ENCODE measurements around the gene TTC7B.

Gene TTC7B

DNA sequence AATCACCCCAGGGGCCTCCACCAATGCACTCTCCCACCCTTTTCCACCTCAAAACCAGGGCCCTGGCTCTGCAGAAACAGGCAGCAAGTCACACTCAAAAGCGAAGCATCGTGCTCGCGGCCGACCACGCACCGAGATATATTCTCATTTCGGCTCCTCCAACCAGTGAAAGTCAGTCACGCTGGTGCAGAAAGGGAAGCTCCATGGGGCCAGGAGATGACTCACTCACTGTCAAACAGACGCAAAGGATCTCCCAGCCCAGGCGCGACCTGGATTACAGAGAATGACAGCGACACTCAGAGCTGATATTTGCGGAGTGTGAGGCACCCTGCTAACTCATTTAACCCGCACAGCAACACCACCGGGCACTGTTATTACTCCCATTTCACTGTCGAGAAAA lies 245.8 kb downstream of the TTC7B start:
- no peak for DNase-seq

GRCh38 chr14:90569606-90570387 lies 246.4 kb downstream of the TTC7B start:
- DNase-seq: no peak

DNA sequence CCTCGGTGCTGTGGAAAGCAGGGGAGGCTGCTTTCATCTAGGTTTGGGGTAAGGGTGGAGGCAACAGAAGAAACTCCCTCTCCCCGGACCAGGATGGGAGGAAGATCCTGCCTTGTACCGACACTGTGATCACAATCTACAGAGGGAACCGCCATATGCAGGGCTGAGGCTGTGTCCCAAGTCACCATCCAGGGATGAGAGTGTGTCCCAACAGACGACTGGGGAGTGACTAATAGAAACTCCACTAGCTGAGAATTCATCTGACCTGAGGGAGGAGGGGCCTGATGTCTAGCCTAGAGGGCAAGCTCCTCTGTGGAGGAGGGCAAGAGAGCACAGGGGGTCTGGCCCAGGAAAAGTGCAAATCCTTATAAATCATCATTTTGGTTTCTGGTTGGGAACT lies 247.0 kb downstream of the TTC7B start:
- no peak for DNase-seq

DNA sequence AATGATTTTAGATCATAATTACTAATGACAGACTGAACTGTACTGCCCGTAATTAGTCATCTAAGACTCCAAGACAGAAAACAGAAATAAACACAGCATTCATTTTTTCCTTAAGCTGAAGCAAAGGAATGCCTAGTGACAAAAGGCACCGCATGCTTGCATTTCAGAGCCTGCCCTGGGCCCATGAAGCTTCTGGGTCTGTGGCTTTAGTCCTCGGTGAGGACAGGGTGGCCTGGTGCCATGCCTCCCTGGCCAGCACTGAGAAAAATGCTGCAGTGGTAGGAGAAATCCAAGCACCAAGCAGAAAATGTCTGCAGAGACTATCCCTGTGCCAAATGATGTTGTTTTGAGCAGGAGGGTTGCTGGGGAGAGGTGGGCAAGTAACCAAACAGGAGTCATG lies 247.8 kb downstream of the TTC7B start:
- DNase-seq: no peak

DNA sequence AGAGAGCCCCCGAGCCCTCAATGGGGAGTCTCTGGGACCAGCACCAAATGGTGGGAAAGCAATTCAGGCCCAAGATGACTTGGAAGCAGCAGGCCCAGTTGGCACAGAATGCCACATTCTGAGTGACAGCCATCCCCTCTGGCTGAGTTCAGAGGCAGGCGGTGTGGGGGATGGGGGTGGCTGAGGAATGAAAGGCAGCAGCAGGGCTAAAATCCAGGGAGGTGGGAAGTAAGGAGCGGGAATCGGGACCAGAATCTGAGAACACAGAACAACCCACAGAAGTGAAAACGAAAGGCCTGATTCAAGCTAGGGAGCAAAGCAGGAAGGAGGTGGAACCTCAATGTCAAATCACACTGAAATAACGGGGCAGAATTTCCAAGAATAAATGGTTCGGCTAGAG lies 248.2 kb downstream of the TTC7B start:
- DNase-seq: no peak

- DNase-seq: no peak
Measured at GRCh38 chr14:90567191-90567590, 249.0 kb downstream of the TTC7B start.

- no peak for DNase-seq
Measured at GRCh38 chr14:90566481-90566880, 249.7 kb downstream of the TTC7B start.

- no peak for DNase-seq
Measured at GRCh38 chr14:90564496-90564895, 251.7 kb downstream of the TTC7B start.

GRCh38 chr14:90562652-90563051 lies 253.6 kb downstream of the TTC7B start:
- DNase-seq: no peak

- no peak for DNase-seq
Measured at GRCh38 chr14:90561920-90562319, 254.3 kb downstream of the TTC7B start.

DNA sequence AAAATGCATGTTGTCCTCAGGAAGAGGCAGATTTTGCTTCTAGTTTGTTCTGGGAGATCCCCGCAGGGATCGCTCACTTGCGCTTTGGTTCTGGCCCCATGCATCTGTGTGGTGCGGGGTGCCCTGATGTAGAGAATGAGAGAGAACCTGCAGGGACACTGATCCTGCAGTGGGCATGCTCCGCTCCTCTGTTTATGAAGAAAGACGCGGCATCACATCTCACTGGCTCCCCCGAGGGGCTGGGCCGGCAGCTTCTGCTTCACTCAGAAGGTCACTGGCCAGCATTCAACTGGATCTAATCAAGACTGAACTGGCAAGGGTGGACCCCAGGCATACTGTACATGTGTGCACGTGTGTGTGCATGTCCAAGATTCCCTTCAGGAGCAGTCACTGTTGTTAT lies 255.2 kb downstream of the TTC7B start:
- DNase-seq: no peak

DNA sequence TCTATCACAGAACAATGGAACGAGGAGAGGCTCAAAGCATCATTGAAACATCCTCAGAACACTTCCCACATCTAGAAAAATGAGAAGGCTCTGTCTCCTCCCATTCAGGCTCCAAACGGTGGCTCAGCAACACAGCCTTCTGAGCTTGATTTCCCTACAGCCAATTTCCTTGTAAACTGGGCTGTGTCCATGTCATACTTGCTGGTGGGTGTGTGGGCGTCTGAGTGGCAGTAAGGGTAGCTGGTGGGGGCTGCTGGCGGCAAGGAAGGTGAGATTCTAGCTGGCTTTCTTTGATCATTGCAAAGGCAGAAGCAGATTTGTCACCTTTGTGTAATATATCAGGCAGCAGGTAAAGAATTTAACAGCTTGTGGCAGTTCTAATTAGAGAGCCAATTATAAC lies 255.7 kb downstream of the TTC7B start:
- no peak for DNase-seq

DNA sequence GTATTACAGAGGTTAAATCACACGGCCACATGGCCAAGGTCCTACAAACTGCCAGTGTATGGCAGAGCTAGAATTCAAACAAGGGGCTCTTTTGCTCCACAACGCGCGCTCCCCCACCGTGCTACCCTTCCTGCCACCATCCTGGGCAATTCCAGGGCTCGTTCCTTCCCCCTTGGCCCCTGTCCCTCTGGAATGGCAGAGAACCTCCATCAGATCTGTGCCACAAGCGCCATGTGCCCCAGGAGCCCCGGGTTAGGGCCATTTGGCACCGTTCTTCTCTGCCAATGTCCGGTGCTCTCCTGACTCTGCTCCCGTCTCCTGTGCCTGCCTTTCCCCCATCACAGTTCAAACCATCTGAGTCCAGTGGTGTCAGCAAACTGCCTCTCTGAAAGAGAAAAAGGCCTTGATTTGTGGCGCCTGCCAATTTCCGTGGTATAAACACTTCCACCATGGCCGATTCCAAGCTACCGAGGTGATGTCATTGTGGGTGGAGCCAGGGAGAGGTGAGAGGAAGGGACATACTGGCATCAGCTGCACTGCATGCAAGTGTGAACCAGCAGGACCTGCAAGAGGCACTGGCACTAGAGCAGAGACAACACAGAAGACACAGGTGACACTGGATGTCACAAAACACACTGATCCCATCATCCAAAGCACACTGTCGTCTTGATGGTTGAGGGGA lies 256.3 kb downstream of the TTC7B start:
- DNase-seq: no peak

DNA sequence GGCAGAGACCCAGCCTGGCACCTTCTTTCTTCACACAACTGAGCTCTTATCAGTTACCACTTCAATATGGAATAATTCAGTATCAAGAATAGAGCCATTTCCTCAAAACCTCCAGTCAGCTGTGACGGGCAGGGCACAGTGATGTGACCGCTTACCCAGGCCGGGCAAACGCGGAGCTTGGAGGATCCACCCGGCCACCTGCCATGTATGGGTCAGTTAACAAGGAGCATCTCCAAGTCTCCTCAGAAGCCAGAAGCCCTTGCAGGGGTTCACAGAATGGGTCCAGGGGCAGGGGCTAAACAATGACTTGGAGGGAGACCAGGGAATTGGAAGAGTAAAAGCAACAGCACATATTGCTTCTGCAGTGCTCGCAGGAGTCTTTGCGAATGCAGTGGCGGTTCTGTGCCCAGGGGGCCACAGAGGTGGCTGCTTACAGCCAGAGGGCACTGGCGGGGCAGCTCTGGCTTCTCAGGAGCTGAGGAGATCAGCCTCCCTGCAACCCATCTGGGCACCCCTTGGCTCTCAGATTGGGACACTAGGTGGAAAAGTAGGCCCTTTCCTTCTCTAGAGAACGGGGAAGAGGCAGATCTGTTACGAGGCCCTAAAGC lies 257.1 kb downstream of the TTC7B start:
- no peak for DNase-seq

GRCh38 chr14:90558041-90558982 lies 257.9 kb downstream of the TTC7B start:
- no peak for DNase-seq

DNA sequence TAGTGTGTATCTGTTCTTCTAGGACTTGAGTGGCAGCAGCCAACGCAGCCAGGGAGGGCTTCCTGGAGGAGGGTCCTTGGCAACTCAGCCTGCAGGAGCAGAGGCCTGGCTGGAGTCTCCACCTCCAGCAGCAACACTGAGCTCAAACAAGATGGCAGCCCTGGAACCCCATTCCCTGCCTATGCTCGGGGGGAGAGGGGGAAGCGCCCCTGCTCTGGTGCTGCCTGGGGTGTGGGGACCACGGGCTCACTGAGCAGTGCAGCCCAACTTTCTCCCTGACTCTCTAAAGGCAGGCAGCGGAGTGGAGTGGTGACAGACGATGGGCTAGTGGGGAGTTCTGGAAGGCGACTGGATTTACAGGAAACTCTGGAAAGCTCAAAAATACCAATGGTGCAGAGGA lies 258.7 kb downstream of the TTC7B start:
- no peak for DNase-seq

DNA sequence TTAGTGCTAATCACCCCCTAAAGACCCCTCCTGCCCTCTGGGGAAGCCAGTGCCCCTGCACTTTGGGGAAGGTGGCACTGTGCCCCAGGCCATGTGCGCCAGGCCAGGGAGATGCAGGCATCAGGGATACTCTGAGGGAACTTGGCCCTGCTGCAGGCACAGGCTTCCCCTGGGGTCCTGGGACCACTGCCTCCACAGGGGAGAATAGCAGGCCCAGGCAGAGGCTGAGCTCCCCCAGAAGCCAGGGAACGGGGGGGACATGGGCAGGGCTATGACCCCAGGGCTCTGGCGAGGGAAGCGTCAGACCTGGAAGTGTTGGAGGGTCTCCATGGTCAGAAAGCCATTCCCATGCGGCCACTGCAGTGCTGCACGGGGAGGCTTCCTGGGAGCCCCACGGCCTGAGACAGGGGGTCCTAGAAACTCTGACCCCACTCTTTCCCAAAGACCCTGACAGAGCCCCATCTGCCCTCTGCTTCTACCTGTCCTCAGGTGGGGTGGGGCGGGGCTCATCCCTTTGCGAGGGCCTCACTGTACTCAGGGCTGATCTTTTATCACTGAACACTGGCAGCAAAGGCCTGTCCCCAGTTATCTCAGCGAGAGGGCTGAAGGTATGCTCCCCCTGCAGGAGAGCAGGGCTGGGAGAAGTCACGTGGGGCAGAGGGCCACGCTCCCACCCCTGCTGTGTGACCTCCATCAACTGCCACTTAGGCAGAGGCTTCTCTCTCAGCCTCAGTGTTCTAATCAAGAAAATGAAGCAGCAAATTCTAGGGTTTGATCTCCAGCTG lies 259.4 kb downstream of the TTC7B start:
- no peak for DNase-seq

- no peak for DNase-seq
Measured at GRCh38 chr14:90556012-90556477, 260.2 kb downstream of the TTC7B start.

- no peak for DNase-seq
Measured at GRCh38 chr14:90555126-90556011, 260.9 kb downstream of the TTC7B start.

- no peak for DNase-seq
Measured at GRCh38 chr14:90554341-90554740, 261.9 kb downstream of the TTC7B start.

DNA sequence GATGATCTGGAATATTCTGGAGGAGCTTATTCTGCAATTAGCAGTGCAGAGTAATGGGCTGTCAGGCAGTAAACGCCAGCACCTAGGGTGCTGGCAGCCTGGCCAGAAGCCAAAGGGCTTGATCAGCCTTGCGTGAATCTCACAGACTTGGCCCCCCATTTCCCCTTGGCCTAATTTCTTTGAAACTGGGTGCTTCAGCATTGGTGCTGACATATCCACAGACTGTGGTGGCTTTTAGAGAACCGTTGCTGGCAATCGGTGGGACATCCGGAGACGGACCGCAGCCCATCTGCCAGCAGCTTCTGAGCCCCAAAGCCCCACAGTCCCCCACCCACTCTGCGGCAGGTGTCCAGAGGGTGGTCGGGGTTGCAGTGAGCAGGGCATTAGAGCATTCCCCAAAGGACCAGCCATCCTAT lies 262.3 kb downstream of the TTC7B start:
- DNase-seq: no peak

All from NCI-H187 treated with DMSO at 0.1 percent for 48 hours (cell line).